HG03521 (cell line): Measurements from ENCODE around the gene ELOVL6.
"Not testable (repeated sequence)": the region's sequence is repeated elsewhere in the genome, so short reads cannot be mapped to it uniquely, and the experiment has no call there.

ENCODE experiments used
- ATAC-seq: cut with Tn5 transposase; IDR thresholded peaks from one replicate; pipeline ENCODE4 v1.9.1; 2021; ENCODE audit warnings: mild to moderate bottlenecking, moderate library complexity; ENCODE audit not compliant: unreplicated experiment

The ELOVL6 gene

DNA sequence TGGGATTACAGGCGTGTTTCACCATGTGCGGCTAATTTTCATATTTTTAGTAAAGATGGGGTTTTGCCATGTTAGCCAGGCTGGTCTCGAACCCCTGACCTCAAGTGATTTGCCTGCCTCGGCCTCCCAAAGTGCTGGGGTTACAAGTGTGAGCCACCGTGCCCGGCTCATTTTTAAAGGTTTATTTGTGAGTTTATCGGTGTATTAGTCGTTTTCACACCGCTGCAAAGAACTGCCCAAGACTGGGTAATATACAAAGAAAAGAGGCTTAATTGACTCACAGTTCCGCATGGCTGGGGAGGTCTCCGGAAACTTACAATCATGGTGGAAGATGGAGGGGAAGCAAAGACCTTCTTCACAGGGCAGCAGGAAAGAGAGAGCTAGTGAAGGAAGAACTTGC lies 159.3 kb downstream of the ELOVL6 start:
- not testable (repeated sequence) for ATAC-seq

GRCh38 chr4:110034026-110034393 lies 164.4 kb downstream of the ELOVL6 start:
- peak; percentile 88 for ATAC-seq

- no peak for ATAC-seq
These were observed 164.9 kb downstream of the ELOVL6 start for GRCh38 chr4:110033355-110034025.

- ATAC-seq: no peak
These were observed 165.8 kb downstream of the ELOVL6 start for GRCh38 chr4:110032603-110033002.

- no peak for ATAC-seq
These were observed 172.7 kb downstream of the ELOVL6 start for GRCh38 chr4:110025718-110026117.

DNA sequence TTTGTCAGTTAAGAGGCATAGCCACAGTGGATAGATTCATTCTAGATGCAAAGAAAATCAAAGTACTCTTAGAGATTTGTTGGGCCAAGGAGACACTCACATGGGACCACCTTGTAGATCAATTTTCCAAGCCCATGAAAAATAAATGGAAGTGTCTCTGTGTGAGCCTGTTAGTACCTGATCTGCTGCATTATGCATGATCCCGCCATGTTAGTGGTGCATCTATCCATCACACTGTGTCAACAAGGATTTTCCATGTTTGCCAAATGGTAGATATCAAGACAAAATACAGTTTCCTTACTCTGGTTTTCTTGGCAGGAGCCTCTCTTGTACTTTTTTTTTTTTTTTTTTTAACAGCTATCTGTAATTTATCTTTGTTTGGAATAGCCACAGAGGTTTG lies 173.4 kb downstream of the ELOVL6 start:
- no peak for ATAC-seq

DNA sequence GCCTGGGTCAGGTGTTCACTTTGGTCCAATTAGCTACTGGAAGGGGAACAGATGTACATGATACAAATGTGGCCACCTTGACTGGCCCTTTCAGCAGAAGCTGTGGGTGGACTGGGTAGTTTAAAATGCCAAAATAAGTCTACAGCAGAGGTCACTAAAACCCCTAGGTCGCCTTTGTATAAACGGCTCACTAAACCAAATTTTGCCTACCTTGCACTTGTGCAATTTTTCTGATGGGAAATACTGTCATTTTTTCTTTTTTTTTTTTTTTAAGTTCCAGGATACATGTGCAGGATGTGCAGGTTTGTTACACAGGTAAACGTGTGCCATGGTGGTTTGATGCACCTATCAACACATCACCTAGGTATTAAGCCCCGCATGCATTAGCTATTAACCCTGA lies 176.0 kb downstream of the ELOVL6 start:
- no peak for ATAC-seq

DNA sequence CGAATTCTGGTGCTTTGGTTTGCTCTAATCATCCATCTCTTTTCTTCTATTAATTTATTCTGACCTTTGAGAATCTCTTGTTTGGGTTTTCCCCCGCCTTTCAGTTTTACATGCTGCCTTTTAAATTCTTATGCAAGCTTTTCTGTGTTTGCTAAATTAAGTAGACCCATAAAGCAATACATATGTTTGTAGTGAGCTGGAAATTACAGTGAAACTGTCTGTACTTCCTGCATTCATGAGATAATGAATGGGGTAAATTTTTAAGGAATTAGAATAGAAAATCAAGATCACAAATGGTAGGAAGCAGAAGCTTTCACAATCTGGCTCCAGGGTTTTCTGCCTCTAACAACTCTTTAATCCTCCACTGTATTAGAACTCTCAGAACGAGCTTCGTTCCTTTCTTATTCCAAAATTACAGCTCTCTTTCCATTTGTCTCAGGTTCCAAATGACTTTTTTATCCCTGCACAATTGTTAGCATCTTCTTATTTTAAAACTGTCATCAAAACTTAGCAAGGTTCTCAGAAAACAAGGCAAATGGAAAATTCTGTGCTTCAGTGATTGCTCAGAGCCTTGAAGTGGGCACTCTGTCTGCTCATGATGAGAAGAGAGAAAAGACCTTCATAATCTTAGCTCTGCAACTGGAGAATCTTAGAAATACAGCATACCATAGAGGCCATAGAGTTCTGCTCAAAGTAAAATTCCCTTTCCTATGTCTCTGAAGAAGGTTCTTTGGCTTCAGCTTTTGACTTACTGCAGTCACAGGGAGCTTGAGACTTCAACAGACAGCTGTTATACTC lies 177.6 kb downstream of the ELOVL6 start:
- ATAC-seq: no peak

GRCh38 chr4:110020139-110020538 lies 178.3 kb downstream of the ELOVL6 start:
- ATAC-seq: no peak

DNA sequence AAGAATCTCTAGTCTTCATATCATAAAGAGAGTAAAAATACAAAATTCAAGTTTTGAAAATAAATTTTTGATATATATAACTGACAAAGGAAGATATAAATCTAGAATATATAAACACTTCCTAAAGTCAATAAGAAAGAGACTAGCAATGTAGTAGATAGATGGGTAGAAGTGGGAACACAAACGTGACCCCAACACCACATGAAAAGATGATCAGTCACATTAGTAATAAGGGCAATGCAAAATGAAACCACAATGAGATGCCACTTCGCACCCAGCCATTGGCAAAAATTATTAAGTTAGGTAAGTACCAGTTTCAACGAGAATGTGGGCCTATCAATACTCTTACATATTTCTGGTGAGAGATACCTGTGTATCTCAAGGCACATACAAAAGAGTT lies 179.3 kb downstream of the ELOVL6 start:
- ATAC-seq: no peak

- no peak for ATAC-seq
These were observed 184.2 kb downstream of the ELOVL6 start for GRCh38 chr4:110014233-110014632.

- no peak for ATAC-seq
These were observed 185.5 kb downstream of the ELOVL6 start for GRCh38 chr4:110012917-110013316.

DNA sequence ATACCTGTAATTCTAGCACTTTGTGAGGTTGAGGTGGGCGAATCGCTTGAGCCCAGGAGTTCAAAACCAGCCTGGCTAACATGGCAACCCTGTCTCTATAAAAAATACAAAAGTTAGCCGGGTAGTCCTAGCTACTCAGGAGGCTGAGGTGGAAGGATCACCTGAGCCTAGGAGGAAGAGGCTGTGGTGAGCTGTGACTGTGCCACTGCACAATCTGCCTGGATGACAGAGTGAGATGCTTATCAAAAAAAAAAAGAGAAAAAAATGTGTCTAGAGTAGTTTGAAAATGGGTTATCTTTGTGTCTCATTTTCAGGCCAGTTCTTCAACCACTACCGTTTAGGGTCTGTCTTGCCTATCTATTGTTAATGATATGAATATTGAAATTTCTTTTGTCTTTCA lies 187.6 kb downstream of the ELOVL6 start:
- no peak for ATAC-seq

DNA sequence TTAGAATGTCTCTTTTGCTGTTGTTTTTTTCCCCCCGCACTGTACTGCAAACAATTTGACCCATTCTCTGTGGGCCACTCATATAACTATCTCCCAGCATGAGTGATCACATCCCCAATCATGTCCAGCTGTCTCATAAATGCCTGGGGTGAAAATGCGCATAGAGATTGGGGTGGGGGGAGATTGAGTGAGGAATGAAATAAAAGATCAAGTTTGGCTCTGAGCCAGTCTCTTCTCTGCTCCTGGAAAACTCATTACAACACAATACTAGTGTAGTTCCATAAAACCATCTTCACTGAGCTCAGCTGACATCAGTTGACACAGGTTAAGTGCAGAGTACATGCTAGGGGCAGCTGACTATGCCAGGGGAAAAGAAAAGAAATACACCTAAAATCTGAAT lies 188.9 kb downstream of the ELOVL6 start:
- no peak for ATAC-seq

GRCh38 chr4:110008540-110008939 lies 189.9 kb downstream of the ELOVL6 start:
- no peak for ATAC-seq

GRCh38 chr4:110007217-110007616 lies 191.2 kb downstream of the ELOVL6 start:
- no peak for ATAC-seq

DNA sequence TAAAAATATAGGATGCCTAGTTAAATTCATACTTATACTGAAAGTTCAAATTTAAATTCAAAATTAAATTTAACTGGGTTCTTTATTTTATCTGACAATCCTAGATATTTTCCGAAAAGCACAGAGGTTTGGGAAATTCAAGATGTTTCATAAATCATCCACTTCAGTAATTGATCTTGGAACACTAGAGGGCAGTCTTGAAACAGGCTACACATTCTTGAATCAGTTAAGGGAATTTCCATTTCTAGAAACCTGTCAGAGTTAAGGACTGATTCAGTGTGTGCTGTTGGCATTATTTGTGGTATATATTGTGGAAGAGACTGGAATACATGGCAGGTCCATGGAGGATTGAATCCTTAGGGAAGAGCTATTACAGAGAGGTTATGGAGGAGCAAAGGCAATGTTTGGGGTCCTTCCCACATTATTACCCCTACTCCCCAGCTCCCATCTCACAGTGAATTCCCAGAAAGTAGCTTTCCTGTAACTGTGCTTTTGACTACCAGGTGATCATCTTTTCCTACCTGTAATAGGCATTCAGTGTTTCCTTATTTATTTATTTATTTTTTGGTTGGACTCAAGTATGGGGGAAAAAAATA lies 192.9 kb downstream of the ELOVL6 start:
- no peak for ATAC-seq

GRCh38 chr4:110004556-110004955 lies 193.9 kb downstream of the ELOVL6 start:
- ATAC-seq: no peak

DNA sequence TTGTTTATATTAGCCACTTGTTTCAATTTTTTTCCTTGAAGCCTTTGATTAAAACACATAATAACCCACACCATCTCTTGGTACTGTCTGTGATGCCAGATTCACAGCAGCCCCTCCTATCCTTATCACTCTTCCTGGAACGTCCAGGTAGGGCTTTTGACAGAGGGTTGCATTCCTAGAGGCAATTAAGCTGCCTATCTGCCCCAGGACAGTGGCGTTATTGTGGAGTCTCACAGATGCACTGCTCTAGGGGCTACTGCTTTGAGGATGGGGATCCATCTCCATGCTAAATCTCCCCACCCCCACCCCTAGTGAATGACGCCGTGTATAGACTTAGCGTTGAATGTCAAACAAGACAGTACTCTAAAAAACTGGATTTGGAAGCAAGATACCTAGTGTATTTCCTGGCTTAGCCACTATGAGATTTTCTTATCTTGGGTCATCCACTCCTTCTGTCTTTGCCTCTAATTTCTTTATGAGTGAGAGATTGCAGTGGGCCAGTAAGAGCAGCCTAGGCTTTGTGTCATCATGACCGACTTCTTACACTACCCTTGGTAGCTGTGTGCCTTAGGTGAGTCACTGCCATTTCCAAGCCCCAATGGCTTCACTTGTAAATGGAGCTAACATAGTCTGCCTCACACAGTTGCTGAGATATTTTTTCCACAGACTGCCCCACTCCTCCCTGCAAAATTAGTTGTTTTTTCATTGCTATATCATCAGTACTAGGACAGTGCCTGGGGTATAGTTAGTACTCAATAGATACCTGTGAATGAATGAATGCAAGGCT lies 194.8 kb downstream of the ELOVL6 start:
- no peak for ATAC-seq

DNA sequence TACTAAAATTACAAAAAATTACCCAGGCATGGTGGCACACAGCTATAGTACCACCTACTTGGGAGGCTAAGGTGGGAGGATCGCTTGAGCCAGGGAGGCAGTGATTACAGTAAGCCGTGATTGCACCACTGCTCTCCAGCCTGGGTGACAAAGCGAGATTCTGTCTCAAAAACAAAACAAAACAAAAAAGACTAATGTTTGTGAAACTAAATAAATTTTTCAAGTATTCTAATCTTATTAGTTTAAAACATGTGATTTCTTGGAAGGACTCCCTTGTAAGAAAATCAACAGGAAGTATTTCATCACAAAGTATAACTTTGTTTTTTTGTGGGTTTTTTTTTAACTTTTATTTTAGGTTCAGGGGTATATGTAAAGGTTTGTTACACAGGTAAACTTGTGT lies 196.1 kb downstream of the ELOVL6 start:
- no peak for ATAC-seq

- ATAC-seq: no peak
These were observed 198.9 kb downstream of the ELOVL6 start for GRCh38 chr4:109999585-109999912.
